GM19025 (cell line): ENCODE results near the gene NAT10.

Experiments used
- ATAC-seq: cut with Tn5 transposase; IDR thresholded peaks from one replicate; pipeline ENCODE4 v1.9.1; 2021; ENCODE audit warnings: mild to moderate bottlenecking, low read depth, moderate library complexity; ENCODE audit not compliant: unreplicated experiment

NAT10 gene

DNA sequence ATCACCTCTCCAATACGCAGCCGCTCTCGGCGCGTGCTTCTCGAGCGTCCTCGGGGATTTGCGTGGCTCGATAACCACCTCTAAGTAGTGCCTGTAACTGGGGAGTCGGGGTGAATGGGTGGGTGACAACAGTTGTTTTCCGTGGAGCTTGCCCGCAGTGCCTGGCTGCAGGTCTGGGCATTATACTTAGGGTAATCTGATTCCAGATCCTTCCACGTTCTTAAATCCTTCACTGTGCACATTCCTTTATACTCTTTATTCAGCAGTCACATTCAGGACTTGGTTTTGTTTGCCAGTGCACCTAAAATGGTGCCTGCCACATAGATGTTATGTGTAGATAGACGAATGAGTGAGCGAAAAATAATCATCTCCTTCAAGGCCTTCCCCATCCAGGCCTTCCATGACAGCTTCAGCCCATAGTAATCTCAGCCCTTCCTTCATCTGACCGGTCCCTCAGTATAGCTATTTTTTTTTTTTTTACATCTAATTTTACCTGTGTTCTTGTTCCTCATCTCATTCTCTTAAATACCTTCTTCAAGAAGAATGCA is 602 bp downstream of the NAT10 start:
- ATAC-seq = no peak

DNA sequence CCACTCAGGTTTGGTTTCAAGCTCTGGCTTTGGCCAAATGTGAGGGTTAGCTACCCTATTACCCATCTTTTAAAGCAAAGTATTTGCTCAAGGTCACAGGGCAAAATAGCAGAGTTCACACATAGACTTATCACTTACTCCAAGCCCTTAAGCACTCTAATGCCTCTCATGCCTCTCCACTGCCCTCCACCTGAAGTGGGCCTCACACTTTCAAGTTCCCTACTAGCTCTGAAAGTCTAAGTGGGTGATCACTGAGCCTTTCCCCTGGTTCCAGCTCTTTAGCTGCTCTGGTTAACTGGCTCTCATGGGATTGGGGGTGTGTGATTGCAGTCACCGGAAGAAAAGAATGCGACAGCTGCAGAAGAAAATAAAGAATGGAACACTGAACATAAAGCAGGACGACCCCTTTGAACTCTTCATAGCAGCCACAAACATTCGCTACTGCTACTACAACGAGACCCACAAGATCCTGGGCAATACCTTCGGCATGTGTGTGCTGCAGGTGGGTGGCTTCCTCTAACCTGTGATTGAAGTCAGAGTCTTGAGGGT is 6.4 kb downstream of the NAT10 start:
- no peak for ATAC-seq

DNA sequence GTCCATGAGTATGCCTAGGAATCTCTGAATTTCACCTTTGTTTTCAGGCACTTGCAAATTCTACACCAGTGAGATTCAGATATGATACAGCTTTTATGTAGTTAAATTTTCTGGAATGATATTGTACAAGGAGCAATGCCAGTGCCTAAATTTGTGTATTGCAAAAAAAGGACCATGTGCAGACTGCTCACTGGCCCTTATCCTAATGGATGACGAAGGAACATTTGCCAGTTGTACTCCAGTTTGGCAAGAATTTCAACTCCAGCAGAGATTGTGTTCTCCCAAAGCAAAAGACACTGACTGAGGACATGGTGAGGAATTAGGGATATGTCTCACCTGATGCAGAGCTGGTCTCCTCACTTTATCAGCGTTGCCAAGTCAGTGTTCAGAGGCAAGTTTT is 8.6 kb downstream of the NAT10 start:
- ATAC-seq = no peak

DNA sequence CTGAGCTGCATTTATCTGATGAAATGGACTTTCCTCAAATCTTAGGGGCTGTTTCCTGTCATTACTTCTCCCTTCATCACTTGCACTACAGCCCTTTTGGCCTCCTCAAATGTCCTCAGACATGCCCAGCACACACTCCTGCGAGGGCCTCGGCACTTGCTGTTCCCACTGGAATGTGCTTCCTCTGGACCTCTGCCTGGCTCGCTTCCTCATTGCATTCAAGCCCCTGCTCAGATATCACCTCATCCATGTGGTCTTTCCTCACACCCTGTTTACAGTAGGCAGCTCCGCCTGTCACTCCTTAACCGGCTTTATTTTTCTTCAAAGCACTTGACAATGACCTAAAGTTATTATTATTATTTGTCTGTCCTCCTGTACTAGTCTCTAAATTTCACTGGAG is 9.0 kb downstream of the NAT10 start:
- ATAC-seq = no peak

DNA sequence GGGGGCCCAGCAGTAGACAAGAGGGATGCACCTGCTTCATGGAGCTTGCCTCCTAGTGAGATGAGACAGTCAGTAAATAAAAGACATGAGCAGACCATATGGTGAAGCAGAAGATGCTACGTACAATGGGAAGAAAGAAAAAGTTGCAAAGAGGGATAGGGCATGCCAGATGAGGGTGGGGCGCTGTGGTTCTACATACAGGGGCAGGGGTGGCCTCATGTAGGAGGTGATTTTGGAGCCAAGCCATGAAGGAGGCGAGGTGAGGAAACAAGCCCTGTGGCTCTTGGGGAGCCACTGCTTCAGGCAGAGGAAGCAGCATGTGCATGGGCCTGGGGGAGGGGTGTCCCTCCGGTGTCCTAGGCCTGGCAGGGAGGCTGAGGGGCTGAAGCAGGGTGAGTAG is 15.2 kb downstream of the NAT10 start:
- ATAC-seq = no peak

DNA sequence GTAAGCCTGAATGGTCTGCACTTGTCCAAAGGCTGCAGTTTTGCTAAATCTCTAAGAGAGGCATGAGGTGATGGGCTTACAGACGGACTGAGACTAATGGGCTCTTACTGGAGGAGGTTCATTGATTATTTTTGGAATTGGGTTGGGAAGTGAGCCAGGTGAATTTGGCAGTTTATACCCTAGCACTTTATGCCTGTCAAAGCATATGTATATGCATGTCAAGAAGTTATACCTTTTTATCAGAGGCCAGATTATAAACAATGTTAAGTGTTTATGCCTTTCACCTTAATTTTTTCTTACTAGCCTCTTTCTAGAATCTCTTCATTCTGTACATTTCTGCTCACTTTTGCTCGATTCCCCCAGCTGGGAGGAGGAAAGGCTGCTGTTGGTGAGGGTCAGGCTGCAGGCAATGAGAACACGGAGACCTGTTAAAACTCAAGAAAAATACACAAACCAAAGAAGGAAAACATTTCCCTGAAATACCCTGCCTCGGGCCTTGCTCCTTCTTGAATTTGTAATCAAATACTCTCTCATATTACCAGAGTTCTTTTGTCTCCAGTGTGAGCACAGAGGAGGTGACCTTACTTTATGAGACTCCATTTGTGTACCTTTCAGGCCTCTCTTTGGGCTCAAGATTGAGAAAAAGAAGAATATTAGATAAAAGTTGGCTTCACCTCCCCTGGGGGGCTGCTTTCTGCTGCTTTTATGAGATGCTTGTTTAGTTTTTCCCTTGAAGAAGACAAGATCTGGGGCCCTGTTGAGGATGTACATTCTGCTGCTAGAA is 19.6 kb downstream of the NAT10 start:
- ATAC-seq = no peak

DNA sequence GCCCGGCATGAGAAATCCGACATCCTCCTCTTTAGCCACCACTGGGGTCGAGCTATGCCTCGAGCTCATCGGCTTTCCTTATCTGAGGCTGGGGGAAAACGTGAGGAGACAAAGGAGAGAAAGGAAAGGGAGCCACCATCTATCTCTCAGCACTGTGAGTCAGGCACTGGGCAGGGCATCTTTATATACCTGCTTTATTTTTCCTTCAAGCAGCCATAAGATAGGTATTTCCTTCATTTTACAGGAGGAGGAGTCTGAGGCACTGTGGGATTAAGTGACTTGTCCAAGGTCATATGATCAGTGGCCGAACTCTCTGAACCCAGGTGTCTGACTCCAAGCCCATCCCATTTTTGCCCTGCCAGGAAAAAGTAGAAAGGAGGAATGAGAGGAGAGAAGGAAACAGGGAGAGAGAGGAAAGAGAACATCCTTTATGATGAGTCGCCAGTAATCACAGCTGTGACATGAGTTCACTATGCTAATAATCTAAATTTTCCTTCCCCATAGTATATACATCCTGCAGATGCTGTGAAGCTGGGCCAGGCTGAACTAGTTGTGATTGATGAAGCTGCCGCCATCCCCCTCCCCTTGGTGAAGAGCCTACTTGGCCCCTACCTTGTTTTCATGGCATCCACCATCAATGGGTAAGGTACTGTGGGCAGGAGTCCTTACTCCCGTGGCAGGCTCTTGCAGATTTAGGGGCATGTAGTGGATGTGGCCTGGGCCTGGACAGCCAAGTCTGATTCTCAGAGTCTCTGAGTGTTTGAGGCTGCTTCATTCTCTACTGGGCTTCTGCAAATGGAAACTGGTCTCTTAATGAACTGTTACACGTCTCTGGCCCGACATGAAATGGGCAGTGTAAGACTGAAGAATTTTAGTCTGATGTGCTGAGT is 21.8 kb downstream of the NAT10 start:
- ATAC-seq = no peak

DNA sequence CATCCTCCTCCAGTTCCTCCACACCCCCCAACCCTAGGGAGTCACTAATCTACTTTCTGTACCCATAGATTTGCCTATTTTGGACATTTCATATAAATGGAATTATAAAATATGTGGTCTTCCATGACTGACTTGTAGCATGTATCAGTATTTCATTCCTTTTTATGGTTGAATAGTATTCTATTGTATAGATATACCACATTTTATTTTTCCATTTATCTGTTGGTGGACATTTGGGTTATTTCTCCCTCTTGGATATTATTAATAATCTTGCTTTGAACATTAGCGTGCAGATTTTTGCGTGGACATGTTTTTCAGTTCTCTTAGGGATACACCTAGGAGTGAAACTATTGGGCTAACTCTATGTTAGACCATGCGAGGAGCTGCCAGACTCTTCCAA is 23.4 kb downstream of the NAT10 start:
- ATAC-seq = no peak

DNA sequence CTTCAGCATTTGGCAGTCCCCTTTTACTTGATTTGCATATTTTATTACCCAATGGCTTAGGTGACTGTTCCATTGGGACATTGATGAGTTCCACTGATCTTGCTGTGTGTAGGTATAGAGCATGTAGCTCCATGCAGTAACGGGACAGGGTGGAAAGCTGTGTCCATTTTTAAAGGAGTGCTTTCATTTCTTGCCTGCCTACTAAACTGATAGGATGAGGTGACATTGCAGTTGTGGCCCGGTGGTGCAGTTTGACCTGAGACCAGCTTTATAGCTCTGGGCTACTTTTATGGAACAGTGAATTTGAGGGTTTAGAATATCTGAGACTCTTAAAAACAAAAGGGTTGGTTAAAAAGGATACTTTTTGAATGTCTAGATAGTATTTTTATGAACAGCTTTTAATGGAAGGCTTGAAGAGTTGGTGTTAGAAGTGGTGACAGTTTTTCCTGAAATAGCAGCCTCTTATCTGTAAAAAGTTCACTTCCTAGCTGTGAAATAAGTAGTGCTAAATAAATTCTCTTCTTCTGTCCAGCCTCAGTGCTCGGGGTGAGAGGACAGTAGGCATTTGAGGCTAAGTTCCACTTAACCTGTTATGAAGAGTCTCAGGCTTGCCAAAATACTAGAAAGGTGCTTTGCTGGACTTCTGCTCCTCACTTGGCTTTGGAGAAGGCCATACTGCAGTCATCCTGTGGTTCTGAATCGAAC is 27.0 kb downstream of the NAT10 start:
- ATAC-seq = no peak

DNA sequence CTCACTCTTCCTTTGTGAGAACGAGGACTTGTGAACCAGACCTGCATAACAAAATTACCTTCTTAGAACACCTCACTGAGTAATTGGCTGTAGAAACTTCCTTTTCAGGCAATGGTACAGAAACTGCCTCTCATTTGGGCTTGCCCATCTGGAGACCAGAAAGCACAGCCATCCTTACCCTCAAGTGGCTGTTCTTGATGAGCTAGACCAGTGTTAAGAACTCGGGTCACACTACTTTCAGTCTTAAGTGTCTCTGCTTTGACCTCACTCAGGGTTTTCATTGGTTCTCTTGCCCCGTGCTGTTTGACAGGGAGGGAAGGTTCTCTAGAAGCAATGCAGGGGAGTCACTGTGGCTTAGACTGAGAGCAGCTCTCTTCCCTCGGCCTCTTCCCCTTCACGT is 29.3 kb downstream of the NAT10 start:
- peak; percentile 38 for ATAC-seq

DNA sequence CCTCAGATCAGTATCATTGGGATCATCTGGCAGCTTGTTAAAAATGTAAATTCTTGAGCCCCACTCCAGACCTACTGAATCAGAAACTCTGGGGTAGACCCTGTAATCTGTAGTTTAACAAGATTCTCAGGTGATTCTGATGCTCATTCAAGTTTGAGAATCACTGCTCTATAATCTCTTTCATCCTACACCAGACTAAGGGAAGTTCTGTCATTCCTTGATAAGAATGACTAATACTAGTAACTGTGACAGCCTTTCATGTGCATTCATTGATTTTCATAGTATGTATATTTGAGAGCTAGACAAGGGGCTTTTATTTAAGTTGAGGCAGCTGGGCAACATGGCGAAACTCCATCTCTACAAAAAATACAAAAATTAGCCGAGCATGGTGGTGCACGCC is 30.0 kb downstream of the NAT10 start:
- ATAC-seq = no peak

DNA sequence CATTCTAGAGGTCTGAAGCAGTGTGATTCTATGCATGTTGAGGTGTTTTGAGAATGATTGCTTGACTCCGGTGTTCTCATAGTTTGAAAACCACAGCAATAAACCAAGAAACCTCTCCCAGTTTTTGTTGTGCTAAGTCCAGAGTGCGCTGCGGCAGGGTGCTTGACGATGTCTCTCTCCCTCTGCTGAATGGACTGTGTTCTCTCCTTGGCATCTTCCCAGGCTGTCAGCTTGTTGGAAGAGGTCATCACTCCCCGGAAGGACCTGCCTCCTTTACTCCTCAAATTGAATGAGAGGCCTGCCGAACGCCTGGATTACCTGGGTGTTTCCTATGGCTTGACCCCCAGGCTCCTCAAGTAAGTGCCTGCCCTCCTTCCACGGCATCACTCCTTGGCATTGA is 31.0 kb downstream of the NAT10 start:
- no peak for ATAC-seq

DNA sequence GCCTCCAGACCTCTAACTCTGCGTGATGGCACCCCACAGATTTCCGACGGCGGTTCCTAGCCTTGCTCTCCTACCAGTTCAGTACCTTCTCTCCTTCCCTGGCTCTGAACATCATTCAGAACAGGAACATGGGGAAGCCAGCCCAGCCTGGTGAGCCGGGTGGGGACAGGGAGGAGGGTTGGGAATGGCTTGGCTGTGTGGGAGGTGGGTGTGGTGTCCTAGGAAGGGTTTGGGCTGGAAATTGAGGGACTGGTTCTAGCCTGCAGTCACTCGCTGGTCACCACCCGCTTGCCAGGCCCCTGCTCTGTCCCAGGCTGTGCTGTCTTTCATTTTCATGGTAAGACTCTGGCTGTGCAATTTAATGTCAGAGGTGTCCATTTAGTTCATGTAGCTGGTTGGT is 33.9 kb downstream of the NAT10 start:
- ATAC-seq = no peak

DNA sequence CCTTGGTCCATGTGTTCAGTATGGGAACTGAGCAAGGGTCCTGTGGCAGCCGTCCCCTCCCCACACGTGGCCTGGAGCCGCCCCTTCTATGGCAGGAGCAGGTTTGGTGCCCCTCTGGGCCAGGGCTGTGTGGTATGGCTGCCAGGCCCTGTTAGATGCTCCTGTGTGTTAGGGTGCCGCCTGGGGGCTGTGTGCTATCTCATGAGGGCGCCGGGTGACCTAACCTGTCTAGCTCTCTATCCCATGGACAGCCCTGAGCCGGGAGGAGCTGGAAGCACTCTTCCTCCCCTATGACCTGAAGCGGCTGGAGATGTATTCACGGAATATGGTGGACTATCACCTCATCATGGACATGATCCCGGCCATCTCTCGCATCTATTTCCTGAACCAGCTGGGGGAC is 34.7 kb downstream of the NAT10 start:
- ATAC-seq = no peak

DNA sequence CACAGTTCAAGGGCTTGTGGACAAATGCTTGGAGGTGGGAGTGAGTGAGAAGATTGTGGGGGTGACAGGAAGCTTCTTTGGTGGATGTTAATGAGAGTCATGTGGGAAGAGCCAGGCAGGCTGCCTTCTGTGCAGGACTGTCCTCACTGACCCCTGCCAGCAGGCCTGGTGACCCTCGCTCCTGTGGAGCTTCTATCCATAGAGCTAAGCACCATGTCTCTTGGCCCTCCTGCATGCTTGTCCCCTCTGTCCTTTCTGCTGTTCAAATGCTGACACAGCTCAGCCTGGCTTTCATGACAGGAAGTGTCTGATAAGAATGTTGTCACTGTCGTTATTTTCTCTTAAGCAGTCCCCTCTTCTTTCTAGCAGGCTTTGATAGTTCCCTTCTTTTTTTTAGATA is 37.6 kb downstream of the NAT10 start:
- no peak for ATAC-seq

DNA sequence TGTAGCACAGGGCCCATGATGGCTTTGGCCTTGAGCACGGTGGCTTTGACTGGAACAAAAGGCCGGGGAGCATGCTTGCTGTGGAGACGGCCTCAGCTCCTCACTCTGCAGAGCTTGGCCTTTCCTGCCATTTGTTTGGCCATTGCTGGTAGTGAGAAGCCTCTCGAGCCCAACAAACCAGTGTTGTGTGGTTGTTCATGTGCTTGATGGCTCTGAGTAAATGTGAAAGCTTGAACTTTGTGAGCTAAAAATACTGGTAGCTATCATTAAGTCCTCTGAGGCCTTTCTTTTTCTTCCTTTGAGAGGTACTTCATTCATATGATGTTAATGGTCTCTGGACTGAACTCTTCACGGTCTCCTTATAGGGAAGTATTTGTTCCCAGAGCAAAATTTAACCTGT is 39.6 kb downstream of the NAT10 start:
- ATAC-seq = peak; percentile 48

DNA sequence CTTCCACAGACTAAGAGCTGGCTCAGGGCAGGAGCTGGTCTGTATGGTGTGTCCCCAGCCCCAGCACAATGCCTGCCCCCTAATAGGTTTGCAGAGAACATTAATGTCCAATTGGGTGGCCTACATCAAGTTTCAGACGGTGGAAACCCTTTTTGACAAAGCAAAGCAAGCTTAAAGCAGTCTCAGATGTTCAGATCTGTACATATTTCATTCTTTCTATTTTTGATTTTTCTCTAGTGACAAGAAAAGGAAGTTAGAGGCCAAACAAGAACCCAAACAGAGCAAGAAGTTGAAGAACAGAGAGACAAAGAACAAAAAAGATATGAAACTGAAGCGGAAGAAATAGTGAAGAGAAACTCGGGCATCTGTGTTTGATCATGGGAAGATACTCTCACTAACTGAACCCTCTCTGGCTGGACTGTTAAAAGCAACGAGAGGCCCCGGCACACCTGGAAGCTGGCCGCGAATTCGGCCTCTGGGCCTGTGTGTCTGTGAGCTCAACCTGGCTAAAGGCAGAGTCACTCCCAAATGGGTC is 40.5 kb downstream of the NAT10 start:
- ATAC-seq = peak; percentile 46

DNA sequence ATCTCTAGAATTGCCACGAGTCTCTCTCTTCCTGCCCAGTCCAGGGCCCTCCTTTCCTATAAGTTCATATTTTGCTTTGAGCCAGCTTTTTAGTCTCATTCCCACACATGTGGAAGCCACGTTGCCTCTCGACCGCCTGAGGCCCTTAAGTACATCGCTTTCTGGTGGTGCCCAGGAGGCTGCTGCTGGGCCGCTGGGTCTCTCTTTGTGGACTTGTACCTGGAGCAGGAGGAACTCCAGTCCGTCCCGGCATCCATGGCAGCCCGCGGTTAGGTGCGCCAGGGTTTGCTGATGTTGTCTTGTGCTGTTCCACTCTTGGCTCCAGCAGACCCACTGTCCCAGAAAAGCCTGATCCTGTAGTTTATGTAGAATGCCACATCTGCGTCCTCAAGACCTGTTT is 41.0 kb downstream of the NAT10 start:
- ATAC-seq = no peak

DNA sequence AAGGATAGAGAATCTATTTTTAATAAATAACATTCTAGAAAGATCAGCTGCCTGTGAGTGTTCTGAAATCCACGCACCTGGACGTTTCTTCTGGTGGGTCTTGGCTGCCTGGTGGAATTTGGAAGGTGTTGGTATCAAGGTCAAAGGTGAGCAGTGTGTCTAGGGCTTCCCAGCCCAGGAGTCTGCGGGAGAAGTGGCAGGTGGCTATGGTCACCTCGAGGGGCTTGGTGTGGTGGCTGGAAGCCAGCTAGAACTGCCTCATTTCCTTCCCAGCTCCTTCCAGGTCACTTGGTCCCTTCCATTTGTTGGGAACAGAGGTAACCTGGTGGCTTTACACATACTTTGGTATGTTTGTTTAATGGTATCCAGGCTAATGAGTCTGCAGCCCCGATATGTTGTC is 41.4 kb downstream of the NAT10 start:
- no peak for ATAC-seq

DNA sequence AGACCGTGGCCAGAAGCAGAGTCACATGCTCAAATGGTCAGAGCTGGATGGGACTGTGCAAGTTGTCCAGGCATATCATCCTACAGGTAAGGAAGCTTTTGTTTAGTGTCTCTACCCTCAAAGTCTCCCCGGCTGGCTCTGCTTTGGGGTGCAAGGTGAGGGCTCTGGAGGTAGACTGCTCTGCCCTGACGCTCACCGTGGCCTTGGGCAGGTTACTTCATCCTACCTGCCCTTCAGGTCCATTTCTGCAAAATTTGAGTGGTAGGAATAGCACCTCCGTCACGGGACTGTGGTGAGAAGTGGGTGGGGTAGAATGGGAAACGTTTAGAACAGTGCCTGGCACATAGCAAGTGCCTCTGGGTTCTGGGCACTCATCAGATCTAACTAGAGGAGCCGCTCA is 42.2 kb downstream of the NAT10 start:
- ATAC-seq = no peak
